Prostate gland (tissue), 2 donors: ENCODE data around the gene ABCB8.

Experiments used
- POLR2A ChIP-seq: fragments of 450-650 bp; IDR thresholded peaks from one replicate; pipeline ENCODE4 v1.6.1; 2016; ENCODE audit warnings: antibody characterized with exemption, mild to moderate bottlenecking
- POLR2AphosphoS5 ChIP-seq: sonication (generic); formaldehyde crosslinking; IDR thresholded peaks from one replicate; pipeline ENCODE4 v1.6.1; 2017; ENCODE audit warnings: antibody characterized with exemption
- TF ChIP-seq, protein P1 (sequence below), 4 experiments: fragments of 200-600 bp in 2 of 4; fragments of 450-650 bp in 2 of 4; sonication (generic) in 2 of 4; IDR thresholded peaks; 1 replicate in 3 of 4; 2 replicates in 1 of 4; pipeline ENCODE4 v1.5.1; 2016 to 2019; ENCODE audit warnings: antibody characterized with exemption in 4 of 4, mild to moderate bottlenecking in 2 of 4, moderate library complexity in 2 of 4

DNA sequence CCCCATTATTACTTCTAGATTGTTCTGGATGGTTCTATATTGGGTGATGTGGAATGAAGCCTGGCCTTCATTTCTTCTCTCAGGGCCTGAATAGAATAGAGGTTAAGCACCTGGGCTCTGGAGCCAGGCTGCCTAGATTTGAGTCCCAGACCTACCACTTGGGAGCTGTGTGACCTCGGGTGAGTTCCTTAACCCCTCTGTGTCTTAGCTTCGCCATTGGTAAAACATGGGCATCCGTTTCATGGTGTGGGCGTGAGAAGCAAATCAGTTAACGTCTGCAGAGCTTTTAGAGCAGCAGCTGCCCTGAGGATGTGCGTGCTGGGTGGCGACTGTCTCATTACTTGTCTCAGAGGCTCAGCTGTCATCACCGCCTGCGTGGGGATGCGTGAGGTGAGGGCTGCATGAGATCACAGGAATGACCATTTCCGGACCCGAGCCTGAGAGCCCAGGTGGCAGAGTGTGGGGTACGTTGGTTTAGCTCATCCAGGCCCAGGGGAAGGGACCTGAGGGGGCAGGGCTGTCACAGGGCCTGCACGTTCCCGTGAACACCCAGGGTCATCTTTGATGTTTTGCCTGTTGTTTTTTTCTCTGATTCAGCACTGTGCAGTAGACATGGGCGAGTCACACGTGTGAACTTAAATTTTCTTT lies 67.7 kb downstream of the ABCB8 start:
- TF ChIP-seq POLR2A (no peak), POLR2AphosphoS5 (no peak)
- TF ChIP-seq, protein P1, sequence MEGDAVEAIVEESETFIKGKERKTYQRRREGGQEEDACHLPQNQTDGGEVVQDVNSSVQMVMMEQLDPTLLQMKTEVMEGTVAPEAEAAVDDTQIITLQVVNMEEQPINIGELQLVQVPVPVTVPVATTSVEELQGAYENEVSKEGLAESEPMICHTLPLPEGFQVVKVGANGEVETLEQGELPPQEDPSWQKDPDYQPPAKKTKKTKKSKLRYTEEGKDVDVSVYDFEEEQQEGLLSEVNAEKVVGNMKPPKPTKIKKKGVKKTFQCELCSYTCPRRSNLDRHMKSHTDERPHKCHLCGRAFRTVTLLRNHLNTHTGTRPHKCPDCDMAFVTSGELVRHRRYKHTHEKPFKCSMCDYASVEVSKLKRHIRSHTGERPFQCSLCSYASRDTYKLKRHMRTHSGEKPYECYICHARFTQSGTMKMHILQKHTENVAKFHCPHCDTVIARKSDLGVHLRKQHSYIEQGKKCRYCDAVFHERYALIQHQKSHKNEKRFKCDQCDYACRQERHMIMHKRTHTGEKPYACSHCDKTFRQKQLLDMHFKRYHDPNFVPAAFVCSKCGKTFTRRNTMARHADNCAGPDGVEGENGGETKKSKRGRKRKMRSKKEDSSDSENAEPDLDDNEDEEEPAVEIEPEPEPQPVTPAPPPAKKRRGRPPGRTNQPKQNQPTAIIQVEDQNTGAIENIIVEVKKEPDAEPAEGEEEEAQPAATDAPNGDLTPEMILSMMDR (IDR thresholded peaks at IDR 0.05) = no peak
